Upper lobe of right lung (tissue), 1 donor: ENCODE measurements around the gene ISLR. TPM values are rescaled to one million over a fixed set of nuclear protein-coding genes. Genes with fewer than 3 reads are reported as not detected.

Experiments
- ATAC-seq: fragments of 200-7000 bp; cut with Tn5 transposase; one replicate; pipeline ENCODE4 v1.9.1; 2020; ENCODE audit warnings: mild to moderate bottlenecking, moderate library complexity
- DNase-seq: peaks from one replicate; pipeline ENCODE4 v3.0.0-alpha.2; 2020
- H3K27ac ChIP-seq: fragments of 200-600 bp; one replicate; pipeline ENCODE4 v1.8.0; 2022
- H3K27me3 ChIP-seq: fragments of 200-600 bp; one replicate; pipeline ENCODE4 v1.8.0; 2022; ENCODE audit warnings: mild to moderate bottlenecking
- H3K36me3 ChIP-seq: fragments of 200-600 bp; one replicate; pipeline ENCODE4 v1.8.0; 2022
- H3K4me1 ChIP-seq: fragments of 200-600 bp; one replicate; pipeline ENCODE4 v1.8.0; 2022
- H3K4me3 ChIP-seq: fragments of 200-600 bp; one replicate; pipeline ENCODE4 v1.8.0; 2022; ENCODE audit warnings: mild to moderate bottlenecking
- H3K9me3 ChIP-seq: fragments of 200-600 bp; one replicate; pipeline ENCODE4 v1.8.0; 2022
- CTCF ChIP-seq: fragments of 200-600 bp; IDR thresholded peaks from one replicate; pipeline ENCODE4 v1.8.0; 2022; ENCODE audit warnings: antibody characterized with exemption
- intact Hi-C: fragments of 100-400 bp; cut with DNase I; formaldehyde crosslinking; loops from one replicate; pipeline ENCODE4 v1.11.0; 2022
- total RNA-seq: library from RNA; stranded (reverse); fragmentation: NEBNext Ultra II Directional; extraction: Animal tissue kit (Norgen Biotek cat#: 25700); gene quantifications from one replicate; pipeline ENCODE4 v1.2.1, GENCODE V29; 2021
- donor health status: DM: no; HTN: yes; CAD: no; lungs with severe emphysema.

ISLR gene
- total RNA-seq, 1 donor from 2014 or later: 40.6 TPM

- TF ChIP-seq CTCF: no peak
- no peaks in the 10 kb centered on the region for H3K27me3 ChIP-seq
- no peak overlapping the region for H3K27ac ChIP-seq
Measured at GRCh38 chr15:74155766-74156417, 17.6 kb upstream of the ISLR start.

GRCh38 chr15:74156678-74157411, 16.7 kb upstream of the ISLR start:
- Histone ChIP-seq H3K9me3 (no peaks in the 10 kb centered on the region), H3K27me3 (no peaks in the 10 kb centered on the region), H3K36me3 (no peaks in the 10 kb centered on the region), H3K4me1 (peaks cover 10% of the 10 kb centered on the region), H3K4me3 (no peak overlapping the region), H3K27ac (no peak overlapping the region)
- intact Hi-C loops: no loop called here
- ATAC-seq (peak; percentile 33), DNase-seq (no peak)
- TF ChIP-seq CTCF: no peak

More at GRCh38 chr15:74155766-74156417, 17.6 kb upstream of the ISLR start:
- no peaks in the 10 kb centered on the region for H3K36me3 ChIP-seq
- H3K4me1 ChIP-seq: peaks cover 10% of the 10 kb centered on the region
- DNase-seq (no peak), ATAC-seq (no peak)
- intact Hi-C loops: no loop called here
- no peak overlapping the region for H3K4me3 ChIP-seq
- no peaks in the 10 kb centered on the region for H3K9me3 ChIP-seq

GRCh38 chr15:74157868-74158827, 15.4 kb upstream of the ISLR start:
- TF ChIP-seq CTCF: no peak
- H3K27me3 ChIP-seq: no peaks in the 10 kb centered on the region
- no peak overlapping the region for H3K27ac ChIP-seq
- no peaks in the 10 kb centered on the region for H3K9me3 ChIP-seq
- H3K36me3 ChIP-seq: no peaks in the 10 kb centered on the region
- H3K4me1 ChIP-seq: peaks cover 10% of the 10 kb centered on the region
- DNase-seq (no peak), ATAC-seq (no peak)
- intact Hi-C loops: no loop called here
- H3K4me3 ChIP-seq: no peak overlapping the region

- intact Hi-C loops: no loop called here
- no peak for ATAC-seq
Measured at GRCh38 chr15:74158855-74159650, 14.5 kb upstream of the ISLR start.

More at GRCh38 chr15:74158855-74159650, 14.5 kb upstream of the ISLR start:
- TF ChIP-seq CTCF: no peak
- Histone ChIP-seq H3K4me3 (no peak overlapping the region), H3K4me1 (peaks cover 10% of the 10 kb centered on the region), H3K9me3 (no peaks in the 10 kb centered on the region), H3K27me3 (no peaks in the 10 kb centered on the region), H3K27ac (no peak overlapping the region), H3K36me3 (no peaks in the 10 kb centered on the region)
- no peak for DNase-seq
